HG02840 (cell line): ENCODE measurements around the gene SCN9A.
A peak's percentile ranks its signal among the peaks of the same experiment; 100 is the strongest.

Experiments
- ATAC-seq: cut with Tn5 transposase; IDR thresholded peaks from one replicate; pipeline ENCODE4 v1.9.1; 2021; ENCODE audit warnings: mild to moderate bottlenecking, moderate library complexity, moderate number of reproducible peaks; ENCODE audit not compliant: unreplicated experiment, low FRiP score

The SCN9A gene

DNA sequence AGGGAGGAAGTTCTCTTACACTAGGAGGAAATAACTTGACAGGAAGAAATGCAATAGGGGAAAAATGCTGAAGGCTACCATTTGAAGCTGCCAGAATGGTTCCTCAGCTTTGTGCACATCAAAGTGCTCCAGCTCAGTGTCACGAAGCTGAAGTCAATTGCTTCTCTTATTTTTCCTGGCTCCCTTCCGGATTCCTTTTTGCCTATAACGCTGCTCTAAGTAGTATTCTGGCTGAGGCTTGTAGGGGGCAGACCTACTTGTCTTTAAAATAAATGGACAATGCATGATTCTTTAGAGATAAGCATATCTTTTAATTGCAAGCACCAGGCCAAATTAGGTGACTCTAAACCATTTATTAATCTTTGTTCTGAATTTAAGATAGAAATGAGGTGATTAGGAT is 187.7 kb downstream of the SCN9A start:
- ATAC-seq = no peak

DNA sequence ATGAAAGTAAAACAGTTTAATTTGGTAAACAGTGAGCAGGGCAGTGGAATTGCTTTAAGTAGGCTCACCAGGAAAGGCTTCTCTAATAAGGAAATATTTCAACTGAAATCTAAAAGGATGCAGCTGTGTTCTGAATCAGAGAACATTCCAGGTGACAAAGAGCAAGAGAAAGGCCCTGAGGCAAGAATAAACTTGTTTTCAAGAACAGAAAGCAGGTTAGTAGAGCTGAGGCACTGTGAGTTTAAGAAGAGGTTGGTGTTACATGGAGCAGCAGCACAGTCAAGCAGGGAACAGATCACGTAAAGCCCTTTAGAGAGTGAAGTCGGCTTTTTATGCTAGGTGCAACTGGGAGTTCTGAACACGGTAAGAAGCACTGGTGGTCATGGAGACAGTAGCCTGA is 191.0 kb downstream of the SCN9A start:
- ATAC-seq = no peak

DNA sequence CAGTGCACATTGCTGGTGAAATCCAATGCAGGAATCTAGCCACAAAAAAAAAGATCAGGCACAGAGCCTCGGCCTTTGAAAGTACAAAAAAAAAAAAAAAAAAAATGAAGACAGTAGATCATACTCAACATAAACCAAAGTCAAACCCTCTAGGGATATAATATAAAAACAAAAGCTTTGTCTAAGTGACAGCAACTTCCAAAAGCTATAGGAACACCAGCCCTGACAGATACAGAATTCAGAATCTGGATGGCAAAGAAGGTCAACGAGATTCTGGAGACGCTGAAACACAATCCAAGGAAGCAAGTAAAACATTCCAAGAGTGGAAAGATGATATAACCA is 194.0 kb downstream of the SCN9A start:
- no peak for ATAC-seq

DNA sequence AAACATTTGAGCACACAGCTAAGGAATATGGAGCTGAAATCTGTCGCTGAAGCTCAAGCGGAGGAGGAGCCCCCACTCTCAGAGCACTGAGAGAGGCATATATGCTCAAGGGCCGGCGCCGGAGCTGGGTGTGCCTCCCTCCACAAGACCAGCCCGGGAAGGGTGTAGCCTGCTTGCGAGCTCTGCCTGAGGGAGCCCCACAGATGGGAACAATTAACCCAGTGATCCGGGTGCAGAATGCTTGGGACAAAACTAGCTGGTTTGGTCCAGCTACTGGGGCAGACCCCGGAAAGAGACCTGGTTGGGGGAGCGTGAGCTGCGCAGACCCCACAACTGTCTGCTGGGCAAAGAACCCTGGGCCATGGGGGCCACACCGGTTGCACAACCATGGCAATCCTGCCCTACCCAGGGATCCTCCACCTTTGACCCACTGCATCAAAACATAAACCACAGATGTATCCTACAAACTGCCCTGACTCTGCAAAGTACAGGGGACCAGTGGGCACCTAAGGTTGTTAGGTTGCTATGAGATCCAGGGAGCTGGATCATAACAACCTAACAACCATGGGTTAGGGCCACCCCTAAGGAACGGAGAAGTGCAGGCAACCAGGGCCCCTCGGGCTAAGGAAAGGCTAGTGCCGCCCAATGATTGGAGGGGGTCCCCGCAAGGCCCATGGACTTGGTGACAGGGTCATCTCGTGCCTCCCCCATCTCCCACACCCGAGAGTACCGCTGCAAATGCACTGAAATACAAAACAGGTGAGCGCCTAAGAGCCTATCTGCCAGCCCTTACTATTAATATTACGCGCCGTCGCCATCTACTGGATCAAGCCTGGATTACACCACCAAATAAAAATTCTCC is 194.6 kb downstream of the SCN9A start:
- ATAC-seq = peak; percentile 85

DNA sequence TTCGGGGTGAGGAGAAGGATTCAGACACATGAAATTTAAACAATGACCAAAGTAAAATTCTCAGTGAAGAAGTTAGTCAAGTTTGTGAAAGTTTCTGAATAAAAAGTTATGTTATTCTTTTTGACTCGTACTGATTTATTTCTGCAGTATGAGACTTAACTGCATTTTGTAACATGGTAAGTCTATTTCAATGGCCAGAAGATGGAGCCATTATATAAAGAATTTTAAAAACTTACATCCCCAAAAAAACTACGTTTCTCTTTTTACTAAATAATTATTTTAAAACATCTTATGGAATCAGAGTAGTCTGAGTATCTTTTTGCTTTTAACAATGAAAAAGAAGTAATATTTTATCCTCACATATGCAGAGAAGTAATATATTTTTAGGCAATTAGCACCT is 196.5 kb downstream of the SCN9A start:
- no peak for ATAC-seq

DNA sequence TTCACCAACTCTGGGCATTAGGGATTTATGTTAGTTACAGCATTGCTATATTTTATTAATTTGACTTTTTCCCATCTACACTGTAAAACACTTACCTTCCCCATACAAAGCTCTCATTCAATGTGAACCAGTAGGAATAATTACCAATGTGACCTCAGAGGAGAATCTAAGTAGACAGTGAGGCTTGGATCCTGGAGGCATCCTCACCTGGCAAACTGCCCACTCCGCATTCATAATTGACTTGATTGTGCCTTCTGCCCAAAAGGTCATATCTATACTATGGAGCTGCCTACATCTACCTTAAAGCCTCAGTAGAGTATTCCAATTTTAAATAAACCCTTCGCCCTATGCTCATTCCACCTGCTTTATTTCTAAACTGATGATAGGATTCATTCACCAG is 202.5 kb downstream of the SCN9A start:
- no peak for ATAC-seq

DNA sequence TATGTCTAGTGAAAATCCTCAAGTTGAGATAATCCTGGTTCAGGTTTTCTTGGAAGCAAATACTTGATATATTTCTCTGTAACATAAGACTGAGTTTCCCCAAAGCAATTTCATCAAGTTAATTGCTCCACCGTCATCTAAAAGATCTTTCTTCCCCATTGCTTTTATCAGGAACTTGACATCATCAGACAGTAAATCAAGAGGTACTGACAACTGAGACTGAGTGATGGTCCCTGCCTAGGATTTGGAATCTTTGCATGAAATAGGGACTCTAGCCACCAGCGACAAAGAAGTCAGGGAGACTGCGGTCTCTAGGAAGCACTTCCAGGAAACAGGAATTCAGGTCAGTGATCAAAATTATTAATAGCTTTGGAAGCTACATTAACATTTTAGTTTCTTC is 204.5 kb downstream of the SCN9A start:
- ATAC-seq = no peak

DNA sequence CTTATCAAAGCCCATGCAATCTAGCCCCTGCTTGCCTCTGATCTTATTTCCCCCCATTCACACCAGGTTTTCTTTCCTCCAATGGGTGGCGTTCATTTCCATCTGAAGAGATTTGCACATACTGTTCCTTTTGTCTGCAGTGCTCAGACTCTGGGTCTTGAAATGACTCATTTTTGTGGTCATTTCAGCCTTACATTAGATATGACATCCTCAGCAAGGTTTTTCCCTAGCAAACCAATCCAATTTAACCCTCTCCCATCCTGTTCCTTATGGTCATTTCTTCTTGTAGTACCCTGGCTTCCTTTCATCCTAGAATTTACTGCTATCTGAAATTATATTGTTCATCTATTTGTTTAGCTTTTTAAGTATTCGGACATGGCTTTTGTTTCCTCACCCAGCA is 205.4 kb downstream of the SCN9A start:
- ATAC-seq = no peak

DNA sequence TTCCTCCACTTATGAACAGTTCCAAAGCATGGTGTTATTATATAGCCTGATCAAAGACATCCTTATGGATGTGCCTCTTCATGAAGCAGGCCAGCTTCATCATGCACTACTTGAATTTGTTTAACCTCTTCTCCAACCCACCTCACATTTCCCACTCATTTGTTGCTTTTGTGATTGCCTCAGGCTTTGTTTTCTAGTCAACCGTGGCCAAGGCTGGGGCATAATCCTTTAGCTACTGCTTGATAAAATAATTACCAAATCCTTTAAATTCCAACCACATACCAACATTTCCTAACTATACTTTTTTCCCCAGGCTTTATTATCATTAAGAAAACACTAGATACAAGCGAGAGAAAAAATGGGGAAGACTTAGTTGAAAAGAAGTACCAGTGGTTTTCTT is 208.3 kb downstream of the SCN9A start:
- no peak for ATAC-seq

DNA sequence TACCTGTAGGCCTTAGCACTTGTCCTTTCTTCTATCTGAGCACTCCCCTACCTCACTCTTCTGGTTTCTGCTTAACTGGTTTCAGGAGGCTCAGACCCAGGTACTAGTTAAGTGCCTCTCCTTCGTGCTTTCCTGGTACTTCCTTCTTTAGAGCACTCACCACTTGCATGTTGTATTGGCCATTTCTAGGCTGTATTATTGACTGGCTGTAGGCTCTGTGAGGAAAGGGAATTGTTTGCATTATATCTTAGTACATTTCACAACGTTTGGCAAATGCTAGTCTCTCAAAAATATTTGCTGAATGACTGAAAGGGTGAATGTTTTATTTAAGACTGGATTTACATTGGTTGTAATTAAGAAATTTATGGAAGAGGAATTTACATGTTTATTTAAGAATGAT is 212.0 kb downstream of the SCN9A start:
- no peak for ATAC-seq

DNA sequence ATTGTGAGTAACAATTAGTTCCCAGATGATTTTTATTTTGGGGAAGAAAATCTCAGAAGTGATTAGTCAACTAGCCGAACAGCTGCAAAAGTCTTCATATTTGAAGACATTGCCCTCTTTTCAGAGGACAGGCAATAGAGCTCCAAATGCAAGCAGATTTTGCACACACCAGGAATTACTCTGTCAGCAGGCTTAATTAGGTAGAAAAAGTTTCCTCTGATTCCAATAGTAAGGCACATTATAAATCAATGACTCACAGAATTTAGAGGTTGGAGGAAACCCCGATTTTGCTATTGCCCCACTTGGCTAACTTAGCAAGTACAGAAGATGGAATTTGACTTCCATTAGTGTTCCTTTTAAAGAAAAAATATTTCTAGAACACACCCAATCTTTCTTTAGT is 217.2 kb downstream of the SCN9A start:
- ATAC-seq = no peak

DNA sequence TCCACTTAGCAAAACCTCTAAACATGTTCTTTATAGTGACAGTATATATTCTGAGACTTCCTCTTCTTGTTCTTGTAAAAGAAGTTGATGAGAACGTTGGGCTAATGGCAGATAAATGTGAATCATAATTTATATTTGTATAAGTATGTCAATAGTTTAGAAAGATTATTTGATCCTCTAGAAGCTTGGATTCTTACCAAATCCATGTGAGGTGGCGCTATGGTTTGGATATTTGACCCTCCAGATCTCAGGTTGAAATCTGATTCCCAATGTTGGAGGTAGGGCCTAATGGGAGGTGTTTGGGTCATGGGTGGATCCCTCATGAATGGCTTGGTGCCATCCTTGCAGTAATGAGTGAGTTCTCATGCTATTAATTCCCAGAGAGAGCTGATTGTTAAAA is 218.2 kb downstream of the SCN9A start:
- no peak for ATAC-seq

DNA sequence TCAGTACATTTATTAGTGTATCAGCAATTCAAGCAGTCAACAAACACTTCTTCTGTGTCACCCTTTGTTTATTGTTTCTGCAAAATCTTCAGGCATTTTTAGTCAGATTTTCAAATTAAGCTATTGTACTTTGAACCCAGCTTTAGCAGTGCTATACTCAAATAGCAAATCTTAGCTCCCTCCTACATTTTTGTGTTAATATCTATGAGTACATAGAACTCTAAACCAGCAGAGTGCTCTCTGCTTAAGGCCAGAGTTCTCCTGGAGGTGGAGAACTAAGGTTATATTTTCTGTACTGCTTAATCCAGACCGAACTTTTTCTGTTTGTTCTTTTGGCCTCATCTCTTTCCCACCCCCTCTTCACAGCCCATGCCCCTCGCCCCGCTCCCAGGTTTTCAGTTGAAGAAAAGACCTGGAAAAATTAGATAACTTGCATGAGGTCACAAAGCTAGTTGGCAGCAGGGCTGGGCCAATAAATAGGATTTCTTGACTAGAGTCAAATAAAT is 218.7 kb downstream of the SCN9A start:
- ATAC-seq = no peak

DNA sequence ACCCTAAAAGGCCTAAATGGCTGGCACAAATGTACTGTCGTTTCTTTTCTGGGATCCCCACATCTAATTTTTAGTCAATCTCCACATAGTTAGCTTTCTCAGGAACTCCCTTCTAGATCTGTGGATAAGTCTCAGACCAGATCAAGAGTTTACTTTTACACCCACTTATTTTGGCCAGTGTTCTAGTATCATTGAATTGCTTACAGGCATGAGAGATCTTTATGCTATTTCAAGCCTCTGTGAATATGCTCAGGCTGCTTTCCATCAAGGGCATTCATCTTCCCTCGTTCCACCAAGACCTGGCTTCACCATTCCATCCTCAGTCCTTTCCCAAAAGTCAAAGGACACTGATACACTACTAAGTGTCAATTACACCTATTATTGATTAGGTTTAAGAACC is 220.2 kb downstream of the SCN9A start:
- ATAC-seq = no peak

DNA sequence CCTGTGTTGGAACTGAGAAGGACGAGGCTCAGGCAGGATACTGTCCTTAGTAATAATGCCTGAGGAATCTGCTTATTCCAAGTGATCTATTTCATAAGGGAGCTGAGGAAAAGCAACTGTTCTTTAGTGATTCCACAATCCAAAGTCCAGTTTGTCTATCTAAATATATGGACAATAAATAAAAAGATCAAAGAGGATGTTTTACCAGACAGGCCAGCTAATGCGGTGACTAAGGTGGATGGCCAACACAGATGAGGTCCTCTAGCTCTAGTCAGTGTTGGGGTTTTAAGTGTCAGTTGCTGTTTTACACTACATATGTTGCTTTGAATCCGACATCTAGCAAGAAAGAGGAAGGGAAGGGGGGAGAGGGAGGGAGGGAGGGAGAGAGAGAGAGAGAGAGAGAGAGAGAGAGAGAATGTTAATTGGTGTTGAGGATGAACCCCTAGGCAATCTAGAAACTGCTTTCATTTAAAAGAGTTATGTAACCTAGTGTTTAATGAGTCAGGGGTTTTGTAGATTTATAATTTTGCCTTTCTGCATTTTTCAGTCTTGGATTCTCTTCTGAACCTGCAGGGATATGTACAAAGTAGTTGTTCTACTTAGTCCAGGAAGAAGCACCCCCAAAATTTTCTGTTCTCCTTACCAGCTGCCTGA is 220.9 kb downstream of the SCN9A start:
- ATAC-seq = no peak

DNA sequence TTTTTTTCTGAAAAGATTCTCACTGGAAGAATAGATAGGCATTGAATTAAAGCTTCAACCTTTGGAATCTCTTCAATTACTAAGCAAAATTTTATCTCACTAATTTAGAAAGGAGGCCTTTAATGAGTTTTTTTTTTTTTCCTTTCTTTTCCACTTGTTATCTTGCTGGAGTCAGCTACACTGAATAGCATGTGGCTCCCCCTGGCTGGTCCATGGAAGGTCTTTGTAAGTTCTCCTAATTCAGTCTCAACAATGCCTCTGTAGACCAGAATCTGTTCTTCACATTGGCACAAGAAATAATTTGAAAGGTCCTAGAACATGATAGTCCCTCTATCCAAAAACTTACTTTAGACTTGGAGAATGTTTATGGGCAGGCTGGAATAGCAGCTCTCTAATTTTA is 223.7 kb downstream of the SCN9A start:
- no peak for ATAC-seq

DNA sequence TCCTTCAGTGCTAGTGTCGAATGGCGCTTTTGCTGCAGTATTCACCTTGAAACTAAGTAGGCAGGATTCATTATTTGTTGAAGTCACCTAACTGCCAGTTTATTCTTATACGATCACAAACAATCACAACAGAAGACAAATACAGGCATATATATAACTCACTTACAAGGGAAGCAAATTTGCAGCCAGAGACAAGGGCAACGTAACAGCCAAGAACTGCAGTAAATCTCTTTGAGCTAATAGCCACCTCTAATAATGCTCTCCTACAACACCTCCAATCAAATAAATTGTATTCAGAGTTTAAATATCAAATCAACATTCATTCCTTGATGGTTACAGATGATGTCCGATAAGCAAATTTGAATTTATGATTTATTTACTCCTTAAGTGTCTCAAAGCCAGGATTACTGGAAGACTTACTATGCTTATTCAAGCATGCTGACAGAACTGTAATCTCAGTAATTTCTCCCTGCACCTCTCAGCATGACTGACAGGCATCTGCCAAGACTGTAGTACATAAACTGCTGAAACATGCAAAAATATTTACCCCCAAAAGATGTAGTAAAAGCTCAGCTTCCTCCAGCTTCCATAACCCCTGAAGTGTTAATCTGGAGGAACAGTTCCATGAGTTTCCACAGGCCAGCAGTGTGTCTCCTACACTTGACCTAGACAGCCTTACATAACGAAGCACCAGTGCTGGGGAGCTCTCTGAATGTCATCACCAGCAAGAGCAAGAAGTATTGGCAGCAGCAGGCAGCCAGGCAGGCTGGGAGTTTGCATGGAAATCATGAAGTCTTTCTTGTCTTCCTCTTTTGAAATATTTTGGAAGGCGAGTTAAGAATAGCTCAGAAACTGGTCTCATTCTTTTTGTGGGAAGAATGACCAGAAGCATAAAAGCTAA is 227.0 kb downstream of the SCN9A start:
- ATAC-seq = no peak

DNA sequence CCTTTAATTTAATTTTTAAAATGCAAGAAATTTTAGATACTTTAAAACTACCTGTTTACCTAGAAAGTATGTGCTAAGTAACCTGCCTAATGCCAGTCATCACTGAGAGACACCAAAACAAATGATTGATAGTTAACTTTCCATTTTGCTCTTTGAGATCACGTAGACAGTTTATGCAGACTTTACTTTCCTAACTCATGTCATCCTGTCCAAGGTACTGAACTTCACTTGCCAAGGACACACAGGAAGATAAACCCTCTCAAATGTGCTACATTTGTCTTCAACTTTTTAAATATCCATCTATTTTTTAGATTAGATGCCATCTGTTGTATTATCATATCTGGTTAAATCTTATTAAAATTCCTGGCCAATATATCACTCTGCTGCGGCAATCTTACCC is 227.9 kb downstream of the SCN9A start:
- ATAC-seq = no peak
